ENCODE results near the gene SLC35C1. TPM values are rescaled to one million over a fixed set of nuclear protein-coding genes. Genes with fewer than 3 reads are reported as not detected.
"Not testable (repeated sequence)": the region's sequence is repeated elsewhere in the genome, so short reads cannot be mapped to it uniquely, and the experiment has no call there.

The SLC35C1 gene
- total and polyA plus RNA-seq, 2 of the 13 experiments (the other 11 are each of a cell fraction or from before 2014, with no cell fraction given) = 2.9 to 7.0 TPM

- 3% methylated on average over 6 of the region's 7 CpGs for WGBS (ENCODE audit: low lambda C conversion rate)
- H3K4me3 ChIP-seq (replicated peaks in 1 of 3; ENCODE audit: insufficient read depth in 1 of 3, low read depth in 2 of 3, low read length in 3 of 3); H3K9me3 ChIP-seq (ENCODE audit: low read length); CTCF ChIA-PET (ENCODE audit: low intra/inter-chr PET ratio, low total read pairs); H3K79me2 ChIP-seq (ENCODE audit: insufficient read depth, low read length); BruUV-seq (replicated peaks); H3K36me3 ChIP-seq (replicated peaks in 1 of 2; ENCODE audit: control insufficient read depth in 1 of 2, insufficient read depth in 2 of 2, low read length in 2 of 2); intact Hi-C loops (cut with micrococcal nuclease; ENCODE audit: unreplicated experiment); in situ Hi-C loops (cut with HindIII; ENCODE audit: extremely low pct_ligation_motif_present, low pct_unique_long_range_greater_than_20kb); H3K27ac ChIP-seq (ENCODE audit: extremely low read length, insufficient read depth, low read length); DNase-seq (ENCODE audit: low spot score); H3K4me2 ChIP-seq (ENCODE audit: low read depth, low read length); ATAC-seq; H3K9ac ChIP-seq (ENCODE audit: insufficient read depth, low read depth, low read length); H3K4me1 ChIP-seq (ENCODE audit: insufficient read depth, low read length); H4K20me1 ChIP-seq (ENCODE audit: insufficient read depth, low read length); H2AFZ ChIP-seq (ENCODE audit: low read length); POLR2A ChIA-PET: not testable (repeated sequence)
- peak; percentile 100 for FAIRE-seq
- H3K27me3 ChIP-seq (ENCODE audit: control insufficient read depth in 1 of 2, insufficient read depth in 2 of 2, low read length in 2 of 2) = peaks cover 1 to 20% of the 10 kb centered on the region in 2 experiments; a peak in 3 of 5 replicates
Observed at GRCh38 chr11:45826492-45826891, 21.5 kb downstream of the SLC35C1 start.

GRCh38 chr11:45827123-45827522 is 22.2 kb downstream of the SLC35C1 start:
- no peak for DNase-seq (ENCODE audit: low spot score)
- peaks cover 1 to 22% of the 10 kb centered on the region in 2 experiments; a peak in 3 of 5 replicates for H3K27me3 ChIP-seq (ENCODE audit: control insufficient read depth in 1 of 2, insufficient read depth in 2 of 2, low read length in 2 of 2)
- H3K27ac ChIP-seq (ENCODE audit: extremely low read length, insufficient read depth, low read length) = no peak overlapping the region
- no peaks in the 10 kb centered on the region for H3K36me3 ChIP-seq (replicated peaks in 1 of 2; ENCODE audit: control insufficient read depth in 1 of 2, insufficient read depth in 2 of 2, low read length in 2 of 2)
- H3K4me3 ChIP-seq (replicated peaks in 1 of 3; ENCODE audit: insufficient read depth in 1 of 3, low read depth in 2 of 3, low read length in 3 of 3) = no peak overlapping the region
- BruUV-seq (replicated peaks) = no TSS peak
- no peaks in the 10 kb centered on the region for H3K79me2 ChIP-seq (ENCODE audit: insufficient read depth, low read length)
- ATAC-seq = no peak
- FAIRE-seq = no peak
- H3K9me3 ChIP-seq (ENCODE audit: low read length) = no peaks in the 10 kb centered on the region
- intact Hi-C loops (cut with micrococcal nuclease; ENCODE audit: unreplicated experiment) = no loop called here
- WGBS (ENCODE audit: low lambda C conversion rate) = 24% methylated on average over 4 of the region's 4 CpGs
- H2AFZ ChIP-seq (ENCODE audit: low read length) = no peak overlapping the region
- ChIA-PET CTCF (ENCODE audit: low intra/inter-chr PET ratio, low total read pairs) (no interaction called here), POLR2A (no interaction called here)
- TF ChIP-seq ZNF30 (CRISPR knock-in tag; IDR thresholded peaks at IDR 0.05) (no peak), ZNF430 (CRISPR knock-in tag; IDR thresholded peaks at IDR 0.05) (no peak), SP1 (IDR thresholded peaks at IDR 0.05) (no peak), SP1 (CRISPR knock-in tag; IDR thresholded peaks at IDR 0.05) (no peak), MXD4 (CRISPR knock-in tag; IDR thresholded peaks at IDR 0.05) (no peak), CREB1 (IDR thresholded peaks at IDR 0.05) (peak; percentile 21; the same call in 1 of the 2 replicates), CREB1 (CRISPR knock-in tag; IDR thresholded peaks at IDR 0.05) (no peak), ATF1 (CRISPR knock-in tag; IDR thresholded peaks at IDR 0.05) (no peak), ZFP82 (CRISPR knock-in tag; IDR thresholded peaks at IDR 0.05; ENCODE audit: borderline replicate concordance) (no peak), MLLT10 (CRISPR knock-in tag; IDR thresholded peaks at IDR 0.05) (no peak), ZNF513 (CRISPR knock-in tag; conservative IDR thresholded peaks at IDR 0.05) (no peak), MAFF (IDR thresholded peaks at IDR 0.05; ENCODE audit: low read depth, low read length) (no peak), ZFP90 (CRISPR knock-in tag; IDR thresholded peaks at IDR 0.05; ENCODE audit: borderline replicate concordance) (no peak), ZMYM3 (CRISPR knock-in tag; IDR thresholded peaks at IDR 0.05) (0 out of 2 replicates have a peak, but pooled peaks have one; percentile 24), ZNF768 (CRISPR knock-in tag; IDR thresholded peaks at IDR 0.05) (no peak)
- no peaks in the 10 kb centered on the region for H3K4me1 ChIP-seq (ENCODE audit: insufficient read depth, low read length)
- H4K20me1 ChIP-seq (ENCODE audit: insufficient read depth, low read length) = no peaks in the 10 kb centered on the region
- H3K4me2 ChIP-seq (ENCODE audit: low read depth, low read length) = no peak overlapping the region
- H3K9ac ChIP-seq (ENCODE audit: insufficient read depth, low read depth, low read length) = no peak overlapping the region
- in situ Hi-C loops (cut with HindIII; ENCODE audit: extremely low pct_ligation_motif_present, low pct_unique_long_range_greater_than_20kb) = no loop called here

Data from HepG2 (cell line).